SK-N-SH (cell line): Measurements from ENCODE around the gene DLG1. TPM values are rescaled to one million over a fixed set of nuclear protein-coding genes. Genes with fewer than 3 reads are reported as not detected.

Experiments used
- CTCF ChIA-PET: fragments of 300-600, 350-600 bp; formaldehyde crosslinking; extraction: SDS; loops from one replicate; lab custom pipeline; 2021; lab: Yijun Ruan, JAX
- POLR2A ChIA-PET: fragments of 350-600 bp; sonication (Branson Sonifier 250); formaldehyde crosslinking; extraction: SDS; loops from one replicate; lab custom pipeline; 2020; ENCODE audit warnings: antibody characterized with exemption, inconsistent platforms; lab: Yijun Ruan, JAX
- DNase-seq: peaks from one replicate; pipeline ENCODE4 v3.0.0; 2012
- H2AFZ ChIP-seq: fragments of 200-600 bp; sonication (generic); 2 replicates; pipeline ENCODE4 v1.8.1; 2016; ENCODE audit warnings: antibody characterized with exemption, mild to moderate bottlenecking, low read depth
- H3F3A ChIP-seq: fragments of 200-600 bp; sonication (generic); replicated peaks from 2 replicates; pipeline ENCODE3; 2016; ENCODE audit warnings: antibody characterized with exemption, mild to moderate bottlenecking; ENCODE audit not compliant: insufficient read depth
- H3K27ac ChIP-seq, 2 experiments: fragments of 200-500 bp in 1 of 2; fragments of 200-600 bp in 1 of 2; sonication (Bioruptor generic) in 1 of 2; sonication (generic), shearing (Covaris generic) in 1 of 2; 2 replicates each; pipeline versions ENCODE4 v1.5.1 to v1.6.1; 2014 to 2016; ENCODE audit warnings: low read depth in 2 of 2, inconsistent platforms in 1 of 2, low read length in 1 of 2, mild to moderate bottlenecking in 1 of 2, mixed read lengths in 1 of 2
- H3K27me3 ChIP-seq: fragments of 200-600 bp; sonication (generic), shearing (Covaris generic); 2 replicates; pipeline ENCODE4 v1.6.1; 2016; ENCODE audit warnings: mixed run types; ENCODE audit not compliant: insufficient read depth
- H3K36me3 ChIP-seq, 2 experiments: fragments of 200-500 bp in 1 of 2; fragments of 200-600 bp in 1 of 2; sonication (Bioruptor generic) in 1 of 2; sonication (generic) in 1 of 2; replicated peaks in 1 of 2; 2 replicates each; pipeline versions ENCODE3 to v1.5.1; 2014 to 2016; ENCODE audit warnings: low read length in 1 of 2, mild to moderate bottlenecking in 1 of 2; ENCODE audit not compliant: insufficient read depth in 2 of 2, control insufficient read depth in 1 of 2
- H3K4me1 ChIP-seq, 2 experiments: fragments of 200-500 bp in 1 of 2; fragments of 200-600 bp in 1 of 2; sonication (Bioruptor generic) in 1 of 2; sonication (generic), shearing (Covaris generic) in 1 of 2; 2 replicates each; pipeline versions ENCODE4 v1.5.1 to v1.6.1; 2014 to 2016; ENCODE audit warnings: low read depth in 1 of 2, low read length in 1 of 2, mixed run types in 1 of 2; ENCODE audit not compliant: insufficient read depth in 2 of 2, control insufficient read depth in 1 of 2
- H3K4me2 ChIP-seq: fragments of 200-600 bp; sonication (generic), shearing (Covaris generic); 2 replicates; pipeline ENCODE4 v1.6.1; 2017; ENCODE audit warnings: mixed run types
- H3K4me3 ChIP-seq, 2 experiments: fragments of 200-500 bp in 1 of 2; fragments of 200-600 bp in 1 of 2; sonication (Bioruptor generic) in 1 of 2; sonication (generic), shearing (Covaris generic) in 1 of 2; 2 replicates each; pipeline versions ENCODE4 v1.5.1 to v1.8.1; 2014 to 2016; ENCODE audit warnings: low read depth in 2 of 2, inconsistent platforms in 1 of 2, low read length in 1 of 2, mild to moderate bottlenecking in 1 of 2, mixed read lengths in 1 of 2, moderate library complexity in 1 of 2
- H3K79me2 ChIP-seq: fragments of 200-600 bp; sonication (generic); 2 replicates; pipeline ENCODE4 v1.8.1; 2017; ENCODE audit warnings: mild to moderate bottlenecking; ENCODE audit not compliant: insufficient read depth
- H3K9ac ChIP-seq: fragments of 200-600 bp; sonication (generic); 2 replicates; pipeline ENCODE4 v1.6.1; 2017; ENCODE audit warnings: mixed run types
- H3K9me2 ChIP-seq: fragments of 200-600 bp; sonication (generic); 2 replicates; pipeline ENCODE4 v1.6.1; 2017; ENCODE audit warnings: mixed run types
- H3K9me3 ChIP-seq: fragments of 200-600 bp; sonication (generic); 2 replicates; pipeline ENCODE4 v1.6.1; 2017; ENCODE audit warnings: mixed run types, mild to moderate bottlenecking, moderate library complexity
- H4K20me1 ChIP-seq: fragments of 200-600 bp; sonication (generic); 2 replicates; pipeline ENCODE4 v1.6.1; 2017; ENCODE audit warnings: mild to moderate bottlenecking, mixed run types; ENCODE audit not compliant: insufficient read depth
- ELF1 ChIP-seq: IDR thresholded peaks from 2 replicates; pipeline ENCODE4 v1.4.0; 2012
- EP300 ChIP-seq, 2 experiments: IDR thresholded peaks; 2 replicates each; pipeline versions ENCODE4 v1.4.0 to v1.6.1; 2012; ENCODE audit warnings: borderline replicate concordance in 1 of 2, low read depth in 1 of 2, low read length in 1 of 2
- FOSL2 ChIP-seq: IDR thresholded peaks from 2 replicates; pipeline ENCODE4 v1.4.0; 2012; ENCODE audit warnings: low read depth, mild to moderate bottlenecking, moderate library complexity, borderline replicate concordance
- GATA2 ChIP-seq: sonication (generic); formaldehyde crosslinking; IDR thresholded peaks from 2 replicates; pipeline ENCODE4 v1.5.0; 2020; ENCODE audit warnings: mild to moderate bottlenecking, missing genetic modification reagents
- MEF2A ChIP-seq: IDR thresholded peaks from 2 replicates; pipeline ENCODE4 v1.4.0; 2012; ENCODE audit warnings: low read depth, borderline replicate concordance
- MXI1 ChIP-seq: IDR thresholded peaks from 2 replicates; pipeline ENCODE4 v1.6.1; 2012; ENCODE audit warnings: mild to moderate bottlenecking, low read depth, low read length, improper control_type of control experiment
- NFIC ChIP-seq: IDR thresholded peaks from 2 replicates; pipeline ENCODE4 v1.4.0; 2012; ENCODE audit warnings: borderline replicate concordance
- NRF1 ChIP-seq: IDR thresholded peaks from 2 replicates; pipeline ENCODE4 v1.6.1; 2012; ENCODE audit warnings: low read depth, mild to moderate bottlenecking, low read length
- POLR2AphosphoS5 ChIP-seq: IDR thresholded peaks from 2 replicates; pipeline ENCODE4 v1.6.1; 2012; ENCODE audit warnings: low read depth, low read length
- RAD21 ChIP-seq: IDR thresholded peaks from 2 replicates; pipeline ENCODE4 v1.6.1; 2012; ENCODE audit warnings: mild to moderate bottlenecking, low read length
- RFX5 ChIP-seq: IDR thresholded peaks from 2 replicates; pipeline ENCODE4 v1.6.1; 2012; ENCODE audit warnings: mild to moderate bottlenecking, improper control_type of control experiment, low read length
- SIN3A ChIP-seq: IDR thresholded peaks from 2 replicates; pipeline ENCODE4 v1.6.1; 2012; ENCODE audit warnings: low read depth, mild to moderate bottlenecking, low read length, moderate library complexity, borderline replicate concordance
- SMC3 ChIP-seq: IDR thresholded peaks from 2 replicates; pipeline ENCODE4 v1.6.1; 2012; ENCODE audit warnings: low read depth, low read length, improper control_type of control experiment
- TAF1 ChIP-seq: IDR thresholded peaks from 2 replicates; pipeline ENCODE4 v1.6.1; 2012; ENCODE audit warnings: low read depth, mild to moderate bottlenecking, low read length, moderate library complexity, borderline replicate concordance
- TEAD4 ChIP-seq: IDR thresholded peaks from 2 replicates; pipeline ENCODE4 v1.4.0; 2012; ENCODE audit warnings: mild to moderate bottlenecking, borderline replicate concordance; ENCODE audit not compliant: insufficient read depth
- YY1 ChIP-seq: IDR thresholded peaks from 2 replicates; pipeline ENCODE4 v1.4.0; 2012; ENCODE audit warnings: low read depth, mild to moderate bottlenecking
- WGBS: methylation state at CpG from one replicate; pipeline ENCODE4 v1.1.6; 2017; ENCODE audit warnings: low lambda C conversion rate; 5-methylcytosine and 5-hydroxymethylcytosine counted together
- polyA plus RNA-seq, 3 experiments: library from polyadenylated mRNA; depleted of rRNA; stranded (reverse); fragments of >200 nt; gene quantifications; 2 replicates each; pipeline ENCODE4 v1.2.3, GENCODE V29; 2012
- TF ChIP-seq, protein P1 (sequence below): IDR thresholded peaks from 2 replicates; pipeline ENCODE4 v1.6.1; 2012; ENCODE audit warnings: mild to moderate bottlenecking, low read depth, low read length, moderate library complexity
- TF ChIP-seq, protein P2 (sequence below): IDR thresholded peaks from 2 replicates; pipeline ENCODE4; 2012
- TF ChIP-seq, protein P3 (sequence below): fragments of 150-350 bp; IDR thresholded peaks from 2 replicates; pipeline ENCODE4 v1.6.1; 2016; ENCODE audit warnings: mild to moderate bottlenecking, low read depth, low read length
- TF ChIP-seq, protein P4 (sequence below): fragments of 200-600 bp; sonication (generic); IDR thresholded peaks from 2 replicates; pipeline ENCODE4 v1.6.1; 2017; ENCODE audit warnings: antibody characterized with exemption, mild to moderate bottlenecking, moderate library complexity

The DLG1 gene
- polyA plus RNA-seq, 1 of the 3 experiments (the other 2 are of a cell fraction) = 16.5 TPM

DNA sequence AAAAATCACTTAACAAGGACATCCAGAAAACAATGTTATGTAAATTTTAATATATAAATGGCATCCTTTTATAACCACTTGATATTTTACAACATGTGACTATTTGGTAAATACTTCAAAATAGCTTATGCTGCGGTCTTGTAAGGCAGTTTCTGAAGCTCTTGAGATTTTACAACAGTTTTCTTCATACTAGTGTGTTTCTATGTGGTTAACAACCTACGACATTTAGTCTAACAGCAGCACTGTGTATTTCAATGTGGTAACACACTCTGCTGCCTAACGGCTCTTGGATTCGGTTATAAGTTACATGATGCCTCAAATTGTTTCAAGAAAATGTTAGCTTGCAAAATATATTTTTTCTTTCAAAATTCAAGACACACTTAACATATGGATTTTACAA, 255.9 kb downstream of the DLG1 start (continued):
- TF ChIP-seq, protein P1, sequence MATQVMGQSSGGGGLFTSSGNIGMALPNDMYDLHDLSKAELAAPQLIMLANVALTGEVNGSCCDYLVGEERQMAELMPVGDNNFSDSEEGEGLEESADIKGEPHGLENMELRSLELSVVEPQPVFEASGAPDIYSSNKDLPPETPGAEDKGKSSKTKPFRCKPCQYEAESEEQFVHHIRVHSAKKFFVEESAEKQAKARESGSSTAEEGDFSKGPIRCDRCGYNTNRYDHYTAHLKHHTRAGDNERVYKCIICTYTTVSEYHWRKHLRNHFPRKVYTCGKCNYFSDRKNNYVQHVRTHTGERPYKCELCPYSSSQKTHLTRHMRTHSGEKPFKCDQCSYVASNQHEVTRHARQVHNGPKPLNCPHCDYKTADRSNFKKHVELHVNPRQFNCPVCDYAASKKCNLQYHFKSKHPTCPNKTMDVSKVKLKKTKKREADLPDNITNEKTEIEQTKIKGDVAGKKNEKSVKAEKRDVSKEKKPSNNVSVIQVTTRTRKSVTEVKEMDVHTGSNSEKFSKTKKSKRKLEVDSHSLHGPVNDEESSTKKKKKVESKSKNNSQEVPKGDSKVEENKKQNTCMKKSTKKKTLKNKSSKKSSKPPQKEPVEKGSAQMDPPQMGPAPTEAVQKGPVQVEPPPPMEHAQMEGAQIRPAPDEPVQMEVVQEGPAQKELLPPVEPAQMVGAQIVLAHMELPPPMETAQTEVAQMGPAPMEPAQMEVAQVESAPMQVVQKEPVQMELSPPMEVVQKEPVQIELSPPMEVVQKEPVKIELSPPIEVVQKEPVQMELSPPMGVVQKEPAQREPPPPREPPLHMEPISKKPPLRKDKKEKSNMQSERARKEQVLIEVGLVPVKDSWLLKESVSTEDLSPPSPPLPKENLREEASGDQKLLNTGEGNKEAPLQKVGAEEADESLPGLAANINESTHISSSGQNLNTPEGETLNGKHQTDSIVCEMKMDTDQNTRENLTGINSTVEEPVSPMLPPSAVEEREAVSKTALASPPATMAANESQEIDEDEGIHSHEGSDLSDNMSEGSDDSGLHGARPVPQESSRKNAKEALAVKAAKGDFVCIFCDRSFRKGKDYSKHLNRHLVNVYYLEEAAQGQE = no peak
- TF ChIP-seq TEAD4 = no peak
- no peak for TF ChIP-seq ELF1
- no peak for TF ChIP-seq TAF1
- TF ChIP-seq SMC3 = no peak
- TF ChIP-seq GATA2 = no peak
- TF ChIP-seq NRF1 = no peak
- TF ChIP-seq MEF2A = no peak
- TF ChIP-seq POLR2AphosphoS5 = no peak

DNA sequence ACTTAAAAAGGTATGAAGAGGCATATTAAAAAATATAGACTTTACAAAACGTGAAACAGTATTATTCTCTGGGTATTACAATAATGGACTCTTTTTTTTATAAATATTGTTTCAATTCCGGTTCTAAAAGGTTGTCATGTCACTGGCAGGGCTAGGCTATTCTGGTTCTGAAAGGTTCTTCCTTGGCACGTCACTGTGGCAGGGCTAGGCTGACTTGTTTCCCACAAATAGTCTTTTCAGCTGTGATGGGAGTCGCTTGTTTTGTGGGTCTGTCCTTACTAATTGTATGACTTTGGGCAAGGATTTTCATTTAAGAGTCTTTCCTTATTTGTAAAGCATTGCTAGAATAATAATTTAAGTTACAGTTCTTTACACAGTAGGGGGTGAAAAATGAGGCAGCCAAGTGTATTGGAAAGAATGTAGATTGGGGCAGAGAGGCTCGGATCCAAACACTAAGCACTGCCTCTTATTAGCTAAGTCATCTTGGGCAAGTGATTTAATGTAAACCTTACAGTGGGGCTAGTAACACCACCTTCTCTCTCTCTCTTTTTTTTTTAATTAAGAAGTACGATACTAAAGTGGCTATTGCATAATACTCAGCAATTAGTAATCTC, 256.4 kb downstream of the DLG1 start:
- Histone ChIP-seq H3K36me3 (peaks cover 38 to 41% of the 10 kb centered on the region in 2 experiments), H3K4me1 (no peaks in the 10 kb centered on the region), H3F3A (peaks cover 4% of the 10 kb centered on the region), H3K9me2 (no peaks in the 10 kb centered on the region), H3K79me2 (no peaks in the 10 kb centered on the region), H2AFZ (no peak overlapping the region), H3K9ac (no peak overlapping the region), H3K9me3 (no peaks in the 10 kb centered on the region), H3K4me2 (no peak overlapping the region), H4K20me1 (no peaks in the 10 kb centered on the region), H3K27me3 (no peaks in the 10 kb centered on the region), H3K27ac (no peak overlapping the region), H3K4me3 (no peak overlapping the region)
- WGBS = 95% methylated on average over 6 of the region's 6 CpGs
- CTCF ChIA-PET = interaction anchor here (0.6 to 7.6 kb wide), 3 partner anchors 12 to 145 kb away, joined by 3 to 71 read pairs (median 4); partner anchors contain the start of gene MELTF
- no peak for DNase-seq
- POLR2A ChIA-PET = no interaction called here
- no peak for TF ChIP-seq RFX5
- no peak for TF ChIP-seq ELF1
- TF ChIP-seq EP300 (IDR thresholded peaks at IDR 0.05; ENCODE audit: borderline replicate concordance in 1 of 2, low read depth in 1 of 2, low read length in 1 of 2) = no peak
- no peak for TF ChIP-seq MEF2A
- TF ChIP-seq MXI1 = no peak
- TF ChIP-seq, protein P2, sequence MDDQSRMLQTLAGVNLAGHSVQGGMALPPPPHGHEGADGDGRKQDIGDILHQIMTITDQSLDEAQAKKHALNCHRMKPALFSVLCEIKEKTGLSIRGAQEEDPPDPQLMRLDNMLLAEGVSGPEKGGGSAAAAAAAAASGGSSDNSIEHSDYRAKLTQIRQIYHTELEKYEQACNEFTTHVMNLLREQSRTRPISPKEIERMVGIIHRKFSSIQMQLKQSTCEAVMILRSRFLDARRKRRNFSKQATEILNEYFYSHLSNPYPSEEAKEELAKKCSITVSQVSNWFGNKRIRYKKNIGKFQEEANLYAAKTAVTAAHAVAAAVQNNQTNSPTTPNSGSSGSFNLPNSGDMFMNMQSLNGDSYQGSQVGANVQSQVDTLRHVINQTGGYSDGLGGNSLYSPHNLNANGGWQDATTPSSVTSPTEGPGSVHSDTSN = no peak
- TF ChIP-seq SIN3A = no peak
- TF ChIP-seq, protein P3, sequence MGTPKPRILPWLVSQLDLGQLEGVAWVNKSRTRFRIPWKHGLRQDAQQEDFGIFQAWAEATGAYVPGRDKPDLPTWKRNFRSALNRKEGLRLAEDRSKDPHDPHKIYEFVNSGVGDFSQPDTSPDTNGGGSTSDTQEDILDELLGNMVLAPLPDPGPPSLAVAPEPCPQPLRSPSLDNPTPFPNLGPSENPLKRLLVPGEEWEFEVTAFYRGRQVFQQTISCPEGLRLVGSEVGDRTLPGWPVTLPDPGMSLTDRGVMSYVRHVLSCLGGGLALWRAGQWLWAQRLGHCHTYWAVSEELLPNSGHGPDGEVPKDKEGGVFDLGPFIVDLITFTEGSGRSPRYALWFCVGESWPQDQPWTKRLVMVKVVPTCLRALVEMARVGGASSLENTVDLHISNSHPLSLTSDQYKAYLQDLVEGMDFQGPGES = no peak
- TF ChIP-seq FOSL2 = no peak
- TF ChIP-seq, protein P4, sequence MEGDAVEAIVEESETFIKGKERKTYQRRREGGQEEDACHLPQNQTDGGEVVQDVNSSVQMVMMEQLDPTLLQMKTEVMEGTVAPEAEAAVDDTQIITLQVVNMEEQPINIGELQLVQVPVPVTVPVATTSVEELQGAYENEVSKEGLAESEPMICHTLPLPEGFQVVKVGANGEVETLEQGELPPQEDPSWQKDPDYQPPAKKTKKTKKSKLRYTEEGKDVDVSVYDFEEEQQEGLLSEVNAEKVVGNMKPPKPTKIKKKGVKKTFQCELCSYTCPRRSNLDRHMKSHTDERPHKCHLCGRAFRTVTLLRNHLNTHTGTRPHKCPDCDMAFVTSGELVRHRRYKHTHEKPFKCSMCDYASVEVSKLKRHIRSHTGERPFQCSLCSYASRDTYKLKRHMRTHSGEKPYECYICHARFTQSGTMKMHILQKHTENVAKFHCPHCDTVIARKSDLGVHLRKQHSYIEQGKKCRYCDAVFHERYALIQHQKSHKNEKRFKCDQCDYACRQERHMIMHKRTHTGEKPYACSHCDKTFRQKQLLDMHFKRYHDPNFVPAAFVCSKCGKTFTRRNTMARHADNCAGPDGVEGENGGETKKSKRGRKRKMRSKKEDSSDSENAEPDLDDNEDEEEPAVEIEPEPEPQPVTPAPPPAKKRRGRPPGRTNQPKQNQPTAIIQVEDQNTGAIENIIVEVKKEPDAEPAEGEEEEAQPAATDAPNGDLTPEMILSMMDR = no peak
- no peak for TF ChIP-seq RAD21
- TF ChIP-seq, protein P1 = no peak
- no peak for TF ChIP-seq NFIC
- TF ChIP-seq YY1 = no peak
- no peak for TF ChIP-seq TAF1
